HEK293 (cell line): Measurements from ENCODE around the gene ACTRT2.

Experiments used
- CTCF ChIA-PET: fragments of 350-600 bp; formaldehyde crosslinking; extraction: SDS; loops from one replicate; lab custom pipeline; 2021; ENCODE audit warnings: antibody characterized with exemption; lab: Yijun Ruan, JAX
- POLR2A ChIA-PET: fragments of 300-600 bp; formaldehyde crosslinking; extraction: SDS; loops from one replicate; lab custom pipeline; 2020; ENCODE audit warnings: antibody characterized with exemption, inconsistent platforms; lab: Yijun Ruan, JAX
- H3K27ac ChIP-seq: fragments of 200-500 bp; sonication (Bioruptor generic); 2 replicates; pipeline ENCODE4 v1.5.1; 2014; ENCODE audit warnings: low read depth, low read length, control low read depth, inconsistent platforms; ENCODE audit errors: extremely low read depth
- H3K36me3 ChIP-seq, 2 experiments: fragments of 200-500 bp in 1 of 2; sonication (Bioruptor generic) in 1 of 2; 1 replicate in 1 of 2; 2 replicates in 1 of 2; pipeline ENCODE4 v1.5.1; 2014 to 2017; ENCODE audit warnings: inconsistent platforms in 2 of 2, low read length in 2 of 2; ENCODE audit not compliant: control insufficient read depth in 2 of 2, insufficient read depth in 1 of 2
- H3K4me1 ChIP-seq: fragments of 200-500 bp; sonication (Bioruptor generic); 2 replicates; pipeline ENCODE4 v1.5.1; 2014; ENCODE audit warnings: mild to moderate bottlenecking, low read length, inconsistent platforms; ENCODE audit not compliant: control insufficient read depth, insufficient read depth
- H3K4me3 ChIP-seq: 2 replicates; pipeline ENCODE4 v1.5.1; 2011; ENCODE audit warnings: low read depth, mild to moderate bottlenecking, control low read depth, low read length, moderate library complexity
- H3K9me3 ChIP-seq: fragments of 200-500 bp; sonication (Bioruptor generic); 2 replicates; pipeline ENCODE4 v1.5.1; 2014; ENCODE audit warnings: low read depth, low read length, inconsistent platforms; ENCODE audit not compliant: control insufficient read depth, insufficient read depth
- GLI4 ChIP-seq: fragments of 450-650 bp; formaldehyde crosslinking; IDR thresholded peaks from 2 replicates; pipeline ENCODE4 v1.5.1; 2016; ENCODE audit warnings: missing biosample characterization, missing genetic modification characterization
- GLIS2 ChIP-seq: fragments of 450-650 bp; formaldehyde crosslinking; IDR thresholded peaks from 2 replicates; pipeline ENCODE4 v1.5.1; 2016; ENCODE audit warnings: missing biosample characterization, missing genetic modification characterization
- HOXD13 ChIP-seq: sonication (generic); formaldehyde crosslinking; IDR thresholded peaks from 2 replicates; pipeline ENCODE4 v1.8.0; 2022; ENCODE audit warnings: missing genetic modification reagents, borderline replicate concordance
- TCF7L2 ChIP-seq: IDR thresholded peaks from 2 replicates; pipeline ENCODE4 v1.6.1; 2011; ENCODE audit warnings: low read depth, mild to moderate bottlenecking, inconsistent platforms, low read length, moderate library complexity, borderline replicate concordance
- TRIM28 ChIP-seq: IDR thresholded peaks from 2 replicates; pipeline ENCODE4 v1.6.1; 2011; ENCODE audit warnings: low read length, control low read depth, borderline replicate concordance
- ZBTB1 ChIP-seq: fragments of 450-650 bp; formaldehyde crosslinking; IDR thresholded peaks from 2 replicates; pipeline ENCODE4 v1.5.1; 2016; ENCODE audit warnings: missing biosample characterization, missing genetic modification characterization
- ZBTB44 ChIP-seq: fragments of 450-650 bp; IDR thresholded peaks from 2 replicates; pipeline ENCODE4 v1.5.1; 2018; ENCODE audit warnings: missing biosample characterization, mild to moderate bottlenecking, missing genetic modification characterization
- ZFHX2 ChIP-seq: fragments of 450-650 bp; formaldehyde crosslinking; conservative IDR thresholded peaks from 2 replicates; pipeline ENCODE4 v1.5.1; 2016; ENCODE audit warnings: missing biosample characterization, missing genetic modification characterization
- ZNF16 ChIP-seq: fragments of 450-650 bp; formaldehyde crosslinking; IDR thresholded peaks from 2 replicates; pipeline ENCODE4 v1.5.1; 2016; ENCODE audit warnings: low read depth, missing biosample characterization, missing genetic modification characterization
- ZNF19 ChIP-seq: fragments of 450-650 bp; formaldehyde crosslinking; IDR thresholded peaks from 2 replicates; pipeline ENCODE4; 2016; ENCODE audit warnings: missing biosample characterization, missing genetic modification characterization, low read depth
- ZNF292 ChIP-seq: fragments of 450-650 bp; formaldehyde crosslinking; IDR thresholded peaks from 2 replicates; pipeline ENCODE4 v1.5.1; 2016; ENCODE audit warnings: low read depth, missing biosample characterization, missing genetic modification characterization, borderline replicate concordance
- ZNF354C ChIP-seq: fragments of 450-650 bp; formaldehyde crosslinking; IDR thresholded peaks from 2 replicates; pipeline ENCODE4 v1.5.1; 2016; ENCODE audit warnings: missing biosample characterization, missing genetic modification characterization, low read depth, borderline replicate concordance
- ZNF449 ChIP-seq: fragments of 450-650 bp; formaldehyde crosslinking; IDR thresholded peaks from 2 replicates; pipeline ENCODE4 v1.5.1; 2017; ENCODE audit warnings: missing biosample characterization, mild to moderate bottlenecking, missing genetic modification characterization, moderate library complexity
- ZNF585B ChIP-seq: fragments of 450-650 bp; formaldehyde crosslinking; IDR thresholded peaks from 2 replicates; pipeline ENCODE4 v1.5.1; 2016; ENCODE audit warnings: missing biosample characterization, missing genetic modification characterization
- ZNF600 ChIP-seq: fragments of 450-650 bp; formaldehyde crosslinking; IDR thresholded peaks from 2 replicates; pipeline ENCODE4 v1.5.1; 2016; ENCODE audit warnings: missing biosample characterization, missing genetic modification characterization
- ZNF629 ChIP-seq: fragments of 450-650 bp; formaldehyde crosslinking; IDR thresholded peaks from 2 replicates; pipeline ENCODE4 v1.5.1; 2017; ENCODE audit warnings: missing biosample characterization, missing genetic modification characterization
- ZSCAN23 ChIP-seq: fragments of 450-650 bp; formaldehyde crosslinking; IDR thresholded peaks from 2 replicates; pipeline ENCODE4 v1.5.1; 2016; ENCODE audit warnings: missing biosample characterization, missing genetic modification characterization
- ZXDB ChIP-seq: fragments of 450-650 bp; formaldehyde crosslinking; IDR thresholded peaks from 2 replicates; pipeline ENCODE4 v1.5.1; 2016; ENCODE audit warnings: missing biosample characterization, missing genetic modification characterization
- TF ChIP-seq, protein P1 (sequence below): fragments of 450-650 bp; formaldehyde crosslinking; IDR thresholded peaks from 2 replicates; pipeline ENCODE4 v1.5.1; 2017; ENCODE audit warnings: missing biosample characterization, missing genetic modification characterization
- TF ChIP-seq, protein P2 (sequence below): fragments of 450-650 bp; formaldehyde crosslinking; IDR thresholded peaks from 2 replicates; pipeline ENCODE4 v1.5.1; 2016; ENCODE audit warnings: missing biosample characterization, missing genetic modification characterization
- TF ChIP-seq, protein P3 (sequence below): fragments of 450-650 bp; formaldehyde crosslinking; conservative IDR thresholded peaks from 2 replicates; pipeline ENCODE4 v1.5.1; 2016; ENCODE audit warnings: low read depth, missing biosample characterization, missing genetic modification characterization

Gene ACTRT2

GRCh38 chr1:2981388-2981787 is 39.9 kb upstream of the ACTRT2 start:
- no peak overlapping the region for H3K27ac ChIP-seq
- TF ChIP-seq ZNF19 (no peak), ZNF585B (tag by site-specific recombination) (no peak), TRIM28 (no peak), GLIS2 (no peak), TCF7L2 (no peak), ZBTB44 (tag by site-specific recombination) (no peak)
- TF ChIP-seq, protein P1, sequence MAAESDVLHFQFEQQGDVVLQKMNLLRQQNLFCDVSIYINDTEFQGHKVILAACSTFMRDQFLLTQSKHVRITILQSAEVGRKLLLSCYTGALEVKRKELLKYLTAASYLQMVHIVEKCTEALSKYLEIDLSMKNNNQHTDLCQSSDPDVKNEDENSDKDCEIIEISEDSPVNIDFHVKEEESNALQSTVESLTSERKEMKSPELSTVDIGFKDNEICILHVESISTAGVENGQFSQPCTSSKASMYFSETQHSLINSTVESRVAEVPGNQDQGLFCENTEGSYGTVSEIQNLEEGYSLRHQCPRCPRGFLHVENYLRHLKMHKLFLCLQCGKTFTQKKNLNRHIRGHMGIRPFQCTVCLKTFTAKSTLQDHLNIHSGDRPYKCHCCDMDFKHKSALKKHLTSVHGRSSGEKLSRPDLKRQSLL (tag by site-specific recombination), result no peak
- TF ChIP-seq, all 188 proteins: peak for 0
- Histone ChIP-seq H3K4me3 (no peak overlapping the region), H3K9me3 (no peaks in the 10 kb centered on the region), H3K4me1 (no peaks in the 10 kb centered on the region), H3K36me3 (no peaks in the 10 kb centered on the region)
- ChIA-PET POLR2A (no interaction called here), CTCF (interaction anchor here (1.0 kb wide), 1 partner anchor 31 kb away, joined by 4 read pairs; no protein-coding TSS in a partner anchor)

- POLR2A ChIA-PET, result no interaction called here
- no peaks in the 10 kb centered on the region for H3K36me3 ChIP-seq
- no peak overlapping the region for H3K4me3 ChIP-seq
- TF ChIP-seq ZNF354C (no peak), ZNF600 (peak; percentile 47; the same call in 1 of the 2 replicates), GLI4 (tag by site-specific recombination) (no peak)
- TF ChIP-seq, all 188 proteins: peak for 1
- no peaks in the 10 kb centered on the region for H3K9me3 ChIP-seq
- H3K27ac ChIP-seq, result no peak overlapping the region
- no peaks in the 10 kb centered on the region for H3K4me1 ChIP-seq
- CTCF ChIA-PET, result no interaction called here
Measured at GRCh38 chr1:2981981-2982614, 39.2 kb upstream of the ACTRT2 start.

DNA sequence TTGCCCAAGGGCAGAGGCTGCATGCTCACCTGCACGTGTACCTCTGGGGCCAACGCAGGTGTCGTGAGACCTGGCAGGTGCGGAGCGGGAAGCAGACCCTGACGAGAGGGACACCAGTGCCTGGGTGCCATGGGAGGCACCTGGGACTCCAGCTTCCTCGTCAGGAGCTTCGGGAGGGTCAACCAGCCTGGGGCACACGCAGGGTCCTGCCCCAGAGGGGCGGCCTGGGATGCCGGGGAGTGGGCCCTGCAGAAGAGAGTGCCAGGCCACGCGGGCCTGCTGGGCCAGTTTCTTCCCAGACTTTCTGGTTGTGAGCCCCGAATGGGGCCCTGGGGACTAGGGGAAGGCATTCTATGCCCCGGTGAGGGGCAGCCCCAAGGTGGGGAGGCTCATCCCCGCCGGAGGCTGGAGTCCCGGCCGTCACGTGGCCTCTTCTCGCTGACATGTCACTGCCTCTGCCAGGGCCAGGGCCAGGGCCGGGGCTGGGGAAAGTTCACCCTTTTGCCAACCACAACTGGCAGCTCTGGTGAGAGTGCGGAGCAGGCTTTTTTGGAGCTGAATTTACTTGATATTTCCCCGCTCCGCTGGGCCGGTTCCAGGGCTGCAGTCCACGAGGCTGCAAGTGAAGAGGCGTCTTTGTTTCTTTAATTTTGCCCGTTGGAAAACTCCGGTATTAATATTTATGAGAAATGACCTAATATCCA is 38.5 kb upstream of the ACTRT2 start:
- POLR2A ChIA-PET, result no interaction called here
- Histone ChIP-seq H3K36me3 (no peaks in the 10 kb centered on the region), H3K27ac (no peak overlapping the region), H3K4me3 (no peak overlapping the region), H3K4me1 (no peaks in the 10 kb centered on the region), H3K9me3 (no peaks in the 10 kb centered on the region)
- CTCF ChIA-PET, result interaction anchor here (0.5 to 1.6 kb wide), 2 partner anchors 29 to 365 kb away, joined by 3 to 4 read pairs; no protein-coding TSS in a partner anchor
- TF ChIP-seq ZBTB1 (tag by site-specific recombination) (no peak), ZNF629 (tag by site-specific recombination) (no peak), ZXDB (no peak), HOXD13 (CRISPR knock-in tag) (no peak), ZNF292 (tag by site-specific recombination) (no peak), ZSCAN23 (no peak), ZNF16 (tag by site-specific recombination) (no peak), ZFHX2 (no peak), ZNF449 (tag by site-specific recombination) (no peak)
- TF ChIP-seq, protein P2, sequence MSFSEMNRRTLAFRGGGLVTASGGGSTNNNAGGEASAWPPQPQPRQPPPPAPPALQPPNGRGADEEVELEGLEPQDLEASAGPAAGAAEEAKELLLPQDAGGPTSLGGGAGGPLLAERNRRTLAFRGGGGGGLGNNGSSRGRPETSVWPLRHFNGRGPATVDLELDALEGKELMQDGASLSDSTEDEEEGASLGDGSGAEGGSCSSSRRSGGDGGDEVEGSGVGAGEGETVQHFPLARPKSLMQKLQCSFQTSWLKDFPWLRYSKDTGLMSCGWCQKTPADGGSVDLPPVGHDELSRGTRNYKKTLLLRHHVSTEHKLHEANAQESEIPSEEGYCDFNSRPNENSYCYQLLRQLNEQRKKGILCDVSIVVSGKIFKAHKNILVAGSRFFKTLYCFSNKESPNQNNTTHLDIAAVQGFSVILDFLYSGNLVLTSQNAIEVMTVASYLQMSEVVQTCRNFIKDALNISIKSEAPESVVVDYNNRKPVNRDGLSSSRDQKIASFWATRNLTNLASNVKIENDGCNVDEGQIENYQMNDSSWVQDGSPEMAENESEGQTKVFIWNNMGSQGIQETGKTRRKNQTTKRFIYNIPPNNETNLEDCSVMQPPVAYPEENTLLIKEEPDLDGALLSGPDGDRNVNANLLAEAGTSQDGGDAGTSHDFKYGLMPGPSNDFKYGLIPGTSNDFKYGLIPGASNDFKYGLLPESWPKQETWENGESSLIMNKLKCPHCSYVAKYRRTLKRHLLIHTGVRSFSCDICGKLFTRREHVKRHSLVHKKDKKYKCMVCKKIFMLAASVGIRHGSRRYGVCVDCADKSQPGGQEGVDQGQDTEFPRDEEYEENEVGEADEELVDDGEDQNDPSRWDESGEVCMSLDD (tag by site-specific recombination), result no peak
- TF ChIP-seq, protein P3, sequence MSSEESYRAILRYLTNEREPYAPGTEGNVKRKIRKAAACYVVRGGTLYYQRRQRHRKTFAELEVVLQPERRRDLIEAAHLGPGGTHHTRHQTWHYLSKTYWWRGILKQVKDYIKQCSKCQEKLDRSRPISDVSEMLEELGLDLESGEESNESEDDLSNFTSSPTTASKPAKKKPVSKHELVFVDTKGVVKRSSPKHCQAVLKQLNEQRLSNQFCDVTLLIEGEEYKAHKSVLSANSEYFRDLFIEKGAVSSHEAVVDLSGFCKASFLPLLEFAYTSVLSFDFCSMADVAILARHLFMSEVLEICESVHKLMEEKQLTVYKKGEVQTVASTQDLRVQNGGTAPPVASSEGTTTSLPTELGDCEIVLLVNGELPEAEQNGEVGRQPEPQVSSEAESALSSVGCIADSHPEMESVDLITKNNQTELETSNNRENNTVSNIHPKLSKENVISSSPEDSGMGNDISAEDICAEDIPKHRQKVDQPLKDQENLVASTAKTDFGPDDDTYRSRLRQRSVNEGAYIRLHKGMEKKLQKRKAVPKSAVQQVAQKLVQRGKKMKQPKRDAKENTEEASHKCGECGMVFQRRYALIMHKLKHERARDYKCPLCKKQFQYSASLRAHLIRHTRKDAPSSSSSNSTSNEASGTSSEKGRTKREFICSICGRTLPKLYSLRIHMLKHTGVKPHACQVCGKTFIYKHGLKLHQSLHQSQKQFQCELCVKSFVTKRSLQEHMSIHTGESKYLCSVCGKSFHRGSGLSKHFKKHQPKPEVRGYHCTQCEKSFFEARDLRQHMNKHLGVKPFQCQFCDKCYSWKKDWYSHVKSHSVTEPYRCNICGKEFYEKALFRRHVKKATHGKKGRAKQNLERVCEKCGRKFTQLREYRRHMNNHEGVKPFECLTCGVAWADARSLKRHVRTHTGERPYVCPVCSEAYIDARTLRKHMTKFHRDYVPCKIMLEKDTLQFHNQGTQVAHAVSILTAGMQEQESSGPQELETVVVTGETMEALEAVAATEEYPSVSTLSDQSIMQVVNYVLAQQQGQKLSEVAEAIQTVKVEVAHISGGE (tag by site-specific recombination), result no peak
